Measurements from ENCODE around the gene GPRC5B.

GPRC5B gene

GRCh38 chr16:19843371-19843770 is 41.3 kb downstream of the GPRC5B start:
- TF ChIP-seq CTCF (IDR thresholded peaks at IDR 0.05): no peak
- TF ChIP-seq ZFX (IDR thresholded peaks at IDR 0.05; ENCODE audit: borderline replicate concordance): no peak
- H3K27ac ChIP-seq: no peak overlapping the region

GRCh38 chr16:19842426-19843157 is 42.1 kb downstream of the GPRC5B start:
- TF ChIP-seq ZFX (IDR thresholded peaks at IDR 0.05; ENCODE audit: borderline replicate concordance): no peak
- no peak for TF ChIP-seq CTCF (IDR thresholded peaks at IDR 0.05)
- no peak overlapping the region for H3K27ac ChIP-seq

GRCh38 chr16:19841184-19841583 is 43.5 kb downstream of the GPRC5B start:
- no peak overlapping the region for H3K27ac ChIP-seq
- TF ChIP-seq ZFX (IDR thresholded peaks at IDR 0.05; ENCODE audit: borderline replicate concordance): no peak
- no peak for TF ChIP-seq CTCF (IDR thresholded peaks at IDR 0.05)

GRCh38 chr16:19840524-19841110 is 44.0 kb downstream of the GPRC5B start:
- no peak overlapping the region for H3K27ac ChIP-seq
- TF ChIP-seq CTCF (IDR thresholded peaks at IDR 0.05): no peak
- no peak for TF ChIP-seq ZFX (IDR thresholded peaks at IDR 0.05; ENCODE audit: borderline replicate concordance)

- H3K27ac ChIP-seq: no peak overlapping the region
- TF ChIP-seq CTCF (IDR thresholded peaks at IDR 0.05) (no peak), ZFX (IDR thresholded peaks at IDR 0.05; ENCODE audit: borderline replicate concordance) (no peak)
Observed at GRCh38 chr16:19837984-19838707, 46.5 kb downstream of the GPRC5B start.

- no peak overlapping the region for H3K27ac ChIP-seq
Observed at GRCh38 chr16:19837331-19837980, 47.2 kb downstream of the GPRC5B start.

More at GRCh38 chr16:19837331-19837980, 47.2 kb downstream of the GPRC5B start:
- TF ChIP-seq CTCF (IDR thresholded peaks at IDR 0.05) (no peak), ZFX (IDR thresholded peaks at IDR 0.05; ENCODE audit: borderline replicate concordance) (no peak)
